Measurements from ENCODE around the gene JAML.

DNA sequence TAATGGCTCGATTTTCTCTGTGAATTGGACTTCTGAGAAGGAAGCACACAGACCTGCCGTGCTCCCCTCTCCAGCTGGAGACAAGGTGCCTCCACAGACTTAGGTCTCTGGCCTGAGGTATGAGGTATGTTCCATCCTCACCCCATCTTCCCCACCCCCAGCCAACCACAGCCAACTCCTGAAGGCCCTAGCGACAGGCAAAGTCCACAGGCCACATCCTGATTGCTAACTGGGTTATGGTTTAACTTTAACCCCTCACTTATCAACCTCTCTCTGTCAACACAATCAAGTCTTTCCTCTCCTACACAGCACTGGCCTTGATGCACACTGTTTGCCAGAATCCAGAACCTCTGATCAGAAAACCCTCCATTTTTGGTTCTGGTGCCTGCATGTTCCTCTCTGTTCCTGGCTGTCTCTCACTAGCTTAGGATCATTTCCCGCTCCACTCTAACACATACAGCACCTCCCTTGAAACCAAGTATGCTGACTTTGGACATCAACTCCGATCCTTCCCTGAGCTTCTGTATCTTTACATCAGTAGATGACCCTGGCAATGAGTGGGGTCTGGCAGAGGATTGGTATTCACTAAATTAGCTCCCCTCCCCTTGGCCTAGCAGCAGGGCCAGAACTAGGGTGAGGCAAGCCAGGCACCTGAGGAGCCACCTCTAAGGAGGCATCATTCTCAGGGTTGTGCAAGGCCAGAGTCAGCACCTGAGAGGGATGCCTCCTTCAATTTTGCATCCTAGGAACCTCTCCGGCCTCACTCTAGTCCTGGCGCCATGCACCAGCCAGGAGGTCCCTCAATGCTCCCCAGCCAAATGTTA is 22.0 kb downstream of the JAML start:
- TF ChIP-seq POLR2AphosphoS5 (IDR thresholded peaks at IDR 0.05; ENCODE audit: low read depth, low read length) (no peak), POLR2A (IDR thresholded peaks at IDR 0.05; ENCODE audit: borderline replicate concordance, extremely low read depth, insufficient read depth, insufficient read length) (no peak), EZH2phosphoT487 (IDR thresholded peaks at IDR 0.05; ENCODE audit: borderline replicate concordance) (no peak), EZH2 (IDR thresholded peaks at IDR 0.05) (no peak), SP1 (IDR thresholded peaks at IDR 0.05; ENCODE audit: low read depth) (no peak), TCF7L2 (IDR thresholded peaks at IDR 0.05; ENCODE audit: borderline replicate concordance, extremely low read depth, insufficient read depth, insufficient read length) (no peak), RAD21 (IDR thresholded peaks at IDR 0.05; ENCODE audit: low read depth) (no peak), FOSL1 (IDR thresholded peaks at IDR 0.05; ENCODE audit: low read depth) (no peak), ZFX (IDR thresholded peaks at IDR 0.05) (no peak), JUND (IDR thresholded peaks at IDR 0.05) (no peak), CEBPB (IDR thresholded peaks at IDR 0.05; ENCODE audit: low read depth) (no peak)
- TF ChIP-seq, protein P1, sequence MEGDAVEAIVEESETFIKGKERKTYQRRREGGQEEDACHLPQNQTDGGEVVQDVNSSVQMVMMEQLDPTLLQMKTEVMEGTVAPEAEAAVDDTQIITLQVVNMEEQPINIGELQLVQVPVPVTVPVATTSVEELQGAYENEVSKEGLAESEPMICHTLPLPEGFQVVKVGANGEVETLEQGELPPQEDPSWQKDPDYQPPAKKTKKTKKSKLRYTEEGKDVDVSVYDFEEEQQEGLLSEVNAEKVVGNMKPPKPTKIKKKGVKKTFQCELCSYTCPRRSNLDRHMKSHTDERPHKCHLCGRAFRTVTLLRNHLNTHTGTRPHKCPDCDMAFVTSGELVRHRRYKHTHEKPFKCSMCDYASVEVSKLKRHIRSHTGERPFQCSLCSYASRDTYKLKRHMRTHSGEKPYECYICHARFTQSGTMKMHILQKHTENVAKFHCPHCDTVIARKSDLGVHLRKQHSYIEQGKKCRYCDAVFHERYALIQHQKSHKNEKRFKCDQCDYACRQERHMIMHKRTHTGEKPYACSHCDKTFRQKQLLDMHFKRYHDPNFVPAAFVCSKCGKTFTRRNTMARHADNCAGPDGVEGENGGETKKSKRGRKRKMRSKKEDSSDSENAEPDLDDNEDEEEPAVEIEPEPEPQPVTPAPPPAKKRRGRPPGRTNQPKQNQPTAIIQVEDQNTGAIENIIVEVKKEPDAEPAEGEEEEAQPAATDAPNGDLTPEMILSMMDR (IDR thresholded peaks at IDR 0.05 in 2 of 3, conservative IDR thresholded peaks at IDR 0.05 in 1 of 3; ENCODE audit: borderline replicate concordance in 1 of 3, insufficient read depth in 1 of 3, low read depth in 2 of 3, low read length in 2 of 3), result no peak
- TF ChIP-seq, protein P2, sequence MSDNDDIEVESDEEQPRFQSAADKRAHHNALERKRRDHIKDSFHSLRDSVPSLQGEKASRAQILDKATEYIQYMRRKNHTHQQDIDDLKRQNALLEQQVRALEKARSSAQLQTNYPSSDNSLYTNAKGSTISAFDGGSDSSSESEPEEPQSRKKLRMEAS (IDR thresholded peaks at IDR 0.05), result no peak
- TF ChIP-seq, protein P3, sequence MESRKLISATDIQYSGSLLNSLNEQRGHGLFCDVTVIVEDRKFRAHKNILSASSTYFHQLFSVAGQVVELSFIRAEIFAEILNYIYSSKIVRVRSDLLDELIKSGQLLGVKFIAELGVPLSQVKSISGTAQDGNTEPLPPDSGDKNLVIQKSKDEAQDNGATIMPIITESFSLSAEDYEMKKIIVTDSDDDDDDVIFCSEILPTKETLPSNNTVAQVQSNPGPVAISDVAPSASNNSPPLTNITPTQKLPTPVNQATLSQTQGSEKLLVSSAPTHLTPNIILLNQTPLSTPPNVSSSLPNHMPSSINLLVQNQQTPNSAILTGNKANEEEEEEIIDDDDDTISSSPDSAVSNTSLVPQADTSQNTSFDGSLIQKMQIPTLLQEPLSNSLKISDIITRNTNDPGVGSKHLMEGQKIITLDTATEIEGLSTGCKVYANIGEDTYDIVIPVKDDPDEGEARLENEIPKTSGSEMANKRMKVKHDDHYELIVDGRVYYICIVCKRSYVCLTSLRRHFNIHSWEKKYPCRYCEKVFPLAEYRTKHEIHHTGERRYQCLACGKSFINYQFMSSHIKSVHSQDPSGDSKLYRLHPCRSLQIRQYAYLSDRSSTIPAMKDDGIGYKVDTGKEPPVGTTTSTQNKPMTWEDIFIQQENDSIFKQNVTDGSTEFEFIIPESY (IDR thresholded peaks at IDR 0.05; ENCODE audit: extremely low read depth, insufficient replicate concordance, low read length), result no peak
